ENCODE results near the gene CACNA1B. TPM values are rescaled to one million over a fixed set of nuclear protein-coding genes. Genes with fewer than 3 reads are reported as not detected.

Gene CACNA1B
- total and polyA plus RNA-seq, 2 donors (not counting 1 experiment from before 2014, with no cell fraction given) = 0.01 to 0.17 TPM

DNA sequence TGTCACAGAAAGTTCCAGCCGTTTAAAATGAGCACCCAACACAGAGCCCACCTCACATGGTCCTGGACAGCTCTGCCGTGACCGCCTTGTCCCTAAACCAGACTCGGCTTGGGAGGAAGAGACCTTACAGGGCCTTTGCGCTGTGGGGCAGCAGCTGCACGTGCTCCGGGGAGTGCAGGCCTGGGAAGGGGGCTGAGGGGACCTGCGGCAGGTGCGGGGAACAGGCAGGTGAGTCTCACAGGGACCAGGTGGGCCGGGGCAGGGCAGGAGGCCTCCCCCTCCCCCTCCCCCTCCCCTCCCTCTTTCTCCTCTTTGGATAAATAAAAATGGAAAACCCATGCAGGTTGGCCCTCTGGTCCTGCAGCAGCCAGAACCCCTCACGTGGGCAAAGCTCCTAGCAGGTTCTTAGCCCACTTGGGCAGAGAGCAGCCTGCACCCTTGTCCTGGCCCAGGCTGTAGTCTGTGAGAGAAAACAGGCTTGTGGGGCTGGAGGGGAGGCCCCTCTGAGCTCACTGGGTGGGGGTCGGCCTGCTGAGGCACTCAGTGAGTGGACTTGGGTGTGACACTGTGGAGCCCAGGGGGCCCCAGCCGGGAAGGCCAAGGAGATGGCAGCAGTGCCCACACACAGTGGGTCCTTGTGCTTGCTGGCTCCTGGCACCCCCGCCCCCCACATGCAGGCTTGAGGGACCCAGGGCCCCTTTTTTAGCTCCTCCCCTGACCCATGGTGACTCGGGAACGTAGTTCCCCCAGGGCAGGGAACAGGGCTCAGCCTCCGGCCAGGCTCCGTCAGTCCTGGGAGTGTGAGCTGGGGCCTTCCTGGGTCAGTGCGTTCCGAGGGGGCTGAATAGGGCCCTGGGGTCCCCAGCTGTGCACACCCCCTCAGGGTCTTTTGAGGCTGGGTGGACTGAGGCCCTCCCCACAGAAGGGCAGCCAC is 40.0 kb upstream of the CACNA1B start:
- no peak for TF ChIP-seq EZH2 (IDR thresholded peaks at IDR 0.05; ENCODE audit: low read length, missing control alignments)
- TF ChIP-seq, protein P1, sequence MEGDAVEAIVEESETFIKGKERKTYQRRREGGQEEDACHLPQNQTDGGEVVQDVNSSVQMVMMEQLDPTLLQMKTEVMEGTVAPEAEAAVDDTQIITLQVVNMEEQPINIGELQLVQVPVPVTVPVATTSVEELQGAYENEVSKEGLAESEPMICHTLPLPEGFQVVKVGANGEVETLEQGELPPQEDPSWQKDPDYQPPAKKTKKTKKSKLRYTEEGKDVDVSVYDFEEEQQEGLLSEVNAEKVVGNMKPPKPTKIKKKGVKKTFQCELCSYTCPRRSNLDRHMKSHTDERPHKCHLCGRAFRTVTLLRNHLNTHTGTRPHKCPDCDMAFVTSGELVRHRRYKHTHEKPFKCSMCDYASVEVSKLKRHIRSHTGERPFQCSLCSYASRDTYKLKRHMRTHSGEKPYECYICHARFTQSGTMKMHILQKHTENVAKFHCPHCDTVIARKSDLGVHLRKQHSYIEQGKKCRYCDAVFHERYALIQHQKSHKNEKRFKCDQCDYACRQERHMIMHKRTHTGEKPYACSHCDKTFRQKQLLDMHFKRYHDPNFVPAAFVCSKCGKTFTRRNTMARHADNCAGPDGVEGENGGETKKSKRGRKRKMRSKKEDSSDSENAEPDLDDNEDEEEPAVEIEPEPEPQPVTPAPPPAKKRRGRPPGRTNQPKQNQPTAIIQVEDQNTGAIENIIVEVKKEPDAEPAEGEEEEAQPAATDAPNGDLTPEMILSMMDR (conservative IDR thresholded peaks at IDR 0.05 in 1 of 2, IDR thresholded peaks at IDR 0.05 in 1 of 2; ENCODE audit: low read depth in 1 of 2, low read length in 2 of 2) = no peak

DNA sequence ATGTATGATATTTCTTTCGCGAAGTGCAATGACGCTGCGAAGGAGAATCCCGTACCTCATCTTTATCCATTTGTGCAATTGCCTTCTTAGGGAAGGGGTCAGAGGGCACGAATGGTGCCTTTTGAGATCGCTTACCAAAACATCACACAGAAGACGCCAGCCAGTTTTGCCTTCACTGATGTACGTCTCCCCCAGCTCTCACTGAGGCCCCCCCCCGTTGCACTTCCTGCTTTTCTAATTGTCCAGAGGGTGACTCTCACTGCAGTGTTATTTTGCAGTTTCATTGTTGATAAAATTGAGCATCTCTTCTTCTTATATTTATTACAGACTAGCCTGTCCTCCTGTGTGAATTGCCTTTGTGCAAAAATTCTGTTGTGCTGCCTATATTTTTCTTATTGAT is 39.0 kb upstream of the CACNA1B start:
- no peaks in the 10 kb centered on the region for H3K27me3 ChIP-seq (ENCODE audit: control insufficient read depth, insufficient read depth, low read length)
- no peak overlapping the region for H3K4me3 ChIP-seq (replicated peaks in 1 of 4; ENCODE audit: control extremely low read depth in 1 of 4, insufficient read depth in 1 of 4, low read depth in 3 of 4, low read length in 4 of 4)
- TF ChIP-seq, protein P1 (conservative IDR thresholded peaks at IDR 0.05 in 1 of 2, IDR thresholded peaks at IDR 0.05 in 1 of 2; ENCODE audit: low read depth in 1 of 2, low read length in 2 of 2) = no peak
- TF ChIP-seq EZH2 (IDR thresholded peaks at IDR 0.05; ENCODE audit: low read length, missing control alignments) = no peak
- no peaks in the 10 kb centered on the region for H3K9me3 ChIP-seq (ENCODE audit: control insufficient read depth, insufficient read depth, low read depth, low read length)
- no peaks in the 10 kb centered on the region for H3K4me1 ChIP-seq (ENCODE audit: control insufficient read depth, extremely low read depth, insufficient read depth, low read length)
- H3K9ac ChIP-seq (ENCODE audit: insufficient read depth, low read length) = no peak overlapping the region
- H2AFZ ChIP-seq (ENCODE audit: low read length) = no peak overlapping the region
- H4K20me1 ChIP-seq (ENCODE audit: control insufficient read depth, extremely low read depth, insufficient read depth, low read length) = no peaks in the 10 kb centered on the region
- H3K27ac ChIP-seq (ENCODE audit: insufficient read depth, low read length) = no peak overlapping the region
- H3K36me3 ChIP-seq (ENCODE audit: control insufficient read depth, insufficient read depth, low read length) = peaks cover 11% of the 10 kb centered on the region
- H3K4me2 ChIP-seq (ENCODE audit: extremely low read depth, insufficient read depth, low read length) = no peak overlapping the region
- H3K79me2 ChIP-seq (ENCODE audit: control insufficient read depth, insufficient read depth, low read length) = no peaks in the 10 kb centered on the region
- no peak for DNase-seq (ENCODE audit: low read depth in 2 of 2)

More for the DNA sequence above, 40.0 kb upstream of the CACNA1B start:
- no peak overlapping the region for H3K27ac ChIP-seq (ENCODE audit: insufficient read depth, low read length)
- H3K79me2 ChIP-seq (ENCODE audit: control insufficient read depth, insufficient read depth, low read length) = no peaks in the 10 kb centered on the region
- H3K9me3 ChIP-seq (ENCODE audit: control insufficient read depth, insufficient read depth, low read depth, low read length) = no peaks in the 10 kb centered on the region
- H2AFZ ChIP-seq (ENCODE audit: low read length) = no peak overlapping the region
- H3K4me3 ChIP-seq (replicated peaks in 1 of 4; ENCODE audit: control extremely low read depth in 1 of 4, insufficient read depth in 1 of 4, low read depth in 3 of 4, low read length in 4 of 4) = no peak overlapping the region
- H3K27me3 ChIP-seq (ENCODE audit: control insufficient read depth, insufficient read depth, low read length) = no peaks in the 10 kb centered on the region
- DNase-seq (ENCODE audit: low read depth in 2 of 2) = no peak
- no peak overlapping the region for H3K9ac ChIP-seq (ENCODE audit: insufficient read depth, low read length)
- H4K20me1 ChIP-seq (ENCODE audit: control insufficient read depth, extremely low read depth, insufficient read depth, low read length) = no peaks in the 10 kb centered on the region
- H3K4me2 ChIP-seq (ENCODE audit: extremely low read depth, insufficient read depth, low read length) = no peak overlapping the region
- H3K4me1 ChIP-seq (ENCODE audit: control insufficient read depth, extremely low read depth, insufficient read depth, low read length) = no peaks in the 10 kb centered on the region
- peaks cover 12% of the 10 kb centered on the region for H3K36me3 ChIP-seq (ENCODE audit: control insufficient read depth, insufficient read depth, low read length)

DNA sequence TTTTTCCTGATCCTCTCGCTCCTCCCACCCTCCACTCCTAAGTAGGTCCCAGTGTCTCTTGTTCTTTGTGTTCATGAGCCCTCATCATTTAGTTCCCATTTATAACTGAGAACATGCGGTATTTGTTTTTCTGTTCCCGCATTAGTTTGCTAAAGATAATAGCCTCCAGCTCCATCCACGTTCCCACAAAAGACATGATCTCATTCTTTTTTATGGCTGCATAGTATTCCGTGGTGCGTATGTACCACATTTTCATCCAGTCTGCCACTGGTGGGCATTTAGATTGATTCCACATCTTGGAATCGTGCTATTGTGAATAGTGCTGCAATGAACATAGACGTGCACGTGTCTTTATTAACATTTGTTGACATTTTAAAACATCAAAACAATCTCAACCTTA is 34.2 kb upstream of the CACNA1B start:
- Histone ChIP-seq H3K27ac (ENCODE audit: insufficient read depth, low read length) (no peak overlapping the region), H4K20me1 (ENCODE audit: control insufficient read depth, extremely low read depth, insufficient read depth, low read length) (no peaks in the 10 kb centered on the region), H3K4me2 (ENCODE audit: extremely low read depth, insufficient read depth, low read length) (no peak overlapping the region), H3K4me1 (ENCODE audit: control insufficient read depth, extremely low read depth, insufficient read depth, low read length) (no peaks in the 10 kb centered on the region), H3K27me3 (ENCODE audit: control insufficient read depth, insufficient read depth, low read length) (no peaks in the 10 kb centered on the region), H3K79me2 (ENCODE audit: control insufficient read depth, insufficient read depth, low read length) (no peaks in the 10 kb centered on the region), H2AFZ (ENCODE audit: low read length) (no peak overlapping the region), H3K9ac (ENCODE audit: insufficient read depth, low read length) (no peak overlapping the region), H3K4me3 (replicated peaks in 1 of 4; ENCODE audit: control extremely low read depth in 1 of 4, insufficient read depth in 1 of 4, low read depth in 3 of 4, low read length in 4 of 4) (no peak overlapping the region), H3K36me3 (ENCODE audit: control insufficient read depth, insufficient read depth, low read length) (no peaks in the 10 kb centered on the region), H3K9me3 (ENCODE audit: control insufficient read depth, insufficient read depth, low read depth, low read length) (no peaks in the 10 kb centered on the region)
- no peak for TF ChIP-seq EZH2 (IDR thresholded peaks at IDR 0.05; ENCODE audit: low read length, missing control alignments)
- TF ChIP-seq, protein P1 (conservative IDR thresholded peaks at IDR 0.05 in 1 of 2, IDR thresholded peaks at IDR 0.05 in 1 of 2; ENCODE audit: low read depth in 1 of 2, low read length in 2 of 2) = no peak
- no peak for DNase-seq (ENCODE audit: low read depth in 2 of 2)

Measured in fibroblast of lung (primary cell).